HepG2 (cell line): ENCODE results near the gene MICOS13. TPM values are rescaled to one million over a fixed set of nuclear protein-coding genes. Genes with fewer than 3 reads are reported as not detected.

Experiments used
- ATAC-seq: fragments of 200-7000 bp; cut with Tn5 transposase; 3 replicates; pipeline ENCODE4 v1.9.1; 2020; ENCODE audit warnings: mild to moderate bottlenecking, moderate library complexity
- BruUV-seq: library from RNA; stranded (reverse); fragments of 400-500 nt; replicated peaks from 2 replicates; lab custom pipeline; 2021; lab: Mats Ljungman, UMichigan
- CTCF ChIA-PET: fragments of 300-600 bp; formaldehyde crosslinking; extraction: SDS; loops from one replicate; lab custom pipeline; 2021; ENCODE audit warnings: low total read pairs, inconsistent platforms, low intra/inter-chr PET ratio; lab: Yijun Ruan, JAX
- POLR2A ChIA-PET: fragments of 350-600 bp; sonication (Branson Sonifier 250); formaldehyde crosslinking; loops from one replicate; lab custom pipeline; 2020; ENCODE audit warnings: antibody characterized with exemption, inconsistent platforms; lab: Yijun Ruan, JAX
- DNase-seq: peaks from one replicate; pipeline ENCODE4 v3.0.0-alpha.2; 2015; ENCODE audit warnings: low spot score
- FAIRE-seq: peaks from 3 replicates; lab custom pipeline; 2011; peaks lifted over from hg19 to GRCh38; lab: Jason Lieb, UNC
- H2AFZ ChIP-seq: one replicate; pipeline ENCODE4 v1.6.1; 2011; ENCODE audit warnings: low read length, inconsistent platforms
- H3K27ac ChIP-seq: fragments of 300-600 bp; 3 replicates; pipeline ENCODE4 v1.8.0; 2011; ENCODE audit warnings: mixed run types, mild to moderate bottlenecking, mixed read lengths, low read length, inconsistent platforms; ENCODE audit not compliant: insufficient read depth; ENCODE audit errors: extremely low read length
- H3K27me3 ChIP-seq, 2 experiments: fragments of 200-600 bp in 1 of 2; 2 replicates in 1 of 2; 3 replicates in 1 of 2; pipeline versions ENCODE4 v1.6.0 to v1.8.0; 2011; ENCODE audit warnings: low read length in 2 of 2, mild to moderate bottlenecking in 2 of 2, moderate library complexity in 2 of 2, inconsistent platforms in 1 of 2; ENCODE audit not compliant: insufficient read depth in 2 of 2, control insufficient read depth in 1 of 2
- H3K36me3 ChIP-seq, 2 experiments: fragments of 200-600 bp in 1 of 2; replicated peaks in 1 of 2; 2 replicates in 1 of 2; 3 replicates in 1 of 2; pipeline versions ENCODE4 v1.5.1 to v1.8.0; 2011; ENCODE audit warnings: low read length in 2 of 2, inconsistent platforms in 1 of 2; ENCODE audit not compliant: insufficient read depth in 2 of 2, control insufficient read depth in 1 of 2
- H3K4me1 ChIP-seq: 2 replicates; pipeline ENCODE4 v1.5.1; 2012; ENCODE audit warnings: low read length, inconsistent platforms; ENCODE audit not compliant: insufficient read depth
- H3K4me2 ChIP-seq: 2 replicates; pipeline ENCODE4 v1.6.0; 2011; ENCODE audit warnings: low read depth, low read length, inconsistent platforms
- H3K4me3 ChIP-seq, 3 experiments: fragments of 200-600 bp in 1 of 3; sonication (generic), shearing (Covaris generic) in 1 of 3; replicated peaks in 1 of 3; 2 replicates each; pipeline ENCODE4 v1.5.1; 2011 to 2016; ENCODE audit warnings: low read length in 3 of 3, inconsistent platforms in 2 of 3, low read depth in 2 of 3, mild to moderate bottlenecking in 2 of 3, control low read depth in 1 of 3, mixed read lengths in 1 of 3; ENCODE audit not compliant: insufficient read depth in 1 of 3
- H3K79me2 ChIP-seq: one replicate; pipeline ENCODE4 v1.6.1; 2011; ENCODE audit warnings: low read length, inconsistent platforms; ENCODE audit not compliant: insufficient read depth
- H3K9ac ChIP-seq: 2 replicates; pipeline ENCODE4 v1.6.0; 2011; ENCODE audit warnings: mild to moderate bottlenecking, low read depth, low read length, inconsistent platforms; ENCODE audit not compliant: insufficient read depth
- H3K9me3 ChIP-seq: 2 replicates; pipeline ENCODE4 v1.5.1; 2012; ENCODE audit warnings: mild to moderate bottlenecking, low read length
- H4K20me1 ChIP-seq: 2 replicates; pipeline ENCODE4 v1.6.0; 2011; ENCODE audit warnings: inconsistent platforms, mild to moderate bottlenecking, low read length, moderate library complexity; ENCODE audit not compliant: insufficient read depth
- BCL6 ChIP-seq: IDR thresholded peaks from 2 replicates; pipeline ENCODE4 v1.6.1; 2016; ENCODE audit warnings: missing genetic modification reagents, missing compliant biosample characterization
- BORCS8-MEF2B ChIP-seq: sonication (generic); formaldehyde crosslinking; IDR thresholded peaks from 2 replicates; pipeline ENCODE4 v1.8.0; 2022; ENCODE audit warnings: mild to moderate bottlenecking, missing genetic modification reagents
- CC2D1A ChIP-seq: sonication (generic); formaldehyde crosslinking; IDR thresholded peaks from 2 replicates; pipeline ENCODE4 v1.8.1; 2023; ENCODE audit warnings: mild to moderate bottlenecking, missing genetic modification reagents
- CCDC6 ChIP-seq: sonication (generic); formaldehyde crosslinking; IDR thresholded peaks from 2 replicates; pipeline ENCODE4 v1.8.1; 2022; ENCODE audit warnings: mild to moderate bottlenecking, missing genetic modification reagents, moderate library complexity
- ELF3 ChIP-seq: IDR thresholded peaks from 2 replicates; pipeline ENCODE4 v1.6.1; 2016; ENCODE audit warnings: missing genetic modification reagents, missing compliant biosample characterization
- ESRRA ChIP-seq: sonication (generic); formaldehyde crosslinking; IDR thresholded peaks from 2 replicates; pipeline ENCODE4 v1.5.1; 2020; ENCODE audit warnings: mild to moderate bottlenecking, low read depth, missing genetic modification reagents
- FOXP1 ChIP-seq, 2 experiments: fragments of 450-650 bp in 1 of 2; IDR thresholded peaks; 2 replicates each; pipeline ENCODE4 v1.6.1; 2017 to 2018; ENCODE audit warnings: antibody characterized with exemption in 1 of 2
- IRF2 ChIP-seq: IDR thresholded peaks from 2 replicates; pipeline ENCODE4 v1.6.1; 2018; ENCODE audit warnings: missing genetic modification reagents, missing compliant biosample characterization
- JUN ChIP-seq: sonication (generic); formaldehyde crosslinking; IDR thresholded peaks from 2 replicates; pipeline ENCODE4 v1.4.0; 2020; ENCODE audit warnings: mild to moderate bottlenecking, missing genetic modification reagents
- KAT8 ChIP-seq: IDR thresholded peaks from 2 replicates; pipeline ENCODE4 v1.6.1; 2016; ENCODE audit warnings: missing genetic modification reagents, missing compliant biosample characterization
- KLF16 ChIP-seq, 2 experiments: sonication (generic) in 1 of 2; formaldehyde crosslinking in 1 of 2; IDR thresholded peaks; 2 replicates each; pipeline versions ENCODE4 v1.6.1 to v1.8.0; 2016 to 2023; ENCODE audit warnings: missing genetic modification reagents in 2 of 2, missing compliant biosample characterization in 1 of 2
- MBD4 ChIP-seq: IDR thresholded peaks from 2 replicates; pipeline ENCODE4 v1.6.1; 2012; ENCODE audit warnings: low read length, inconsistent platforms, borderline replicate concordance
- MLLT10 ChIP-seq: sonication (generic); formaldehyde crosslinking; IDR thresholded peaks from 2 replicates; pipeline ENCODE4 v1.4.0; 2020; ENCODE audit warnings: missing genetic modification reagents
- NCOA5 ChIP-seq: sonication (generic); formaldehyde crosslinking; IDR thresholded peaks from 2 replicates; pipeline ENCODE4 v1.4.0; 2020; ENCODE audit warnings: missing genetic modification reagents
- RAD21 ChIP-seq: fragments of 450-650 bp; formaldehyde crosslinking; IDR thresholded peaks from 2 replicates; pipeline ENCODE4 v1.5.0; 2020; ENCODE audit warnings: mild to moderate bottlenecking
- RXRA ChIP-seq: sonication (generic); formaldehyde crosslinking; IDR thresholded peaks from 2 replicates; pipeline ENCODE4 v1.5.1; 2020; ENCODE audit warnings: missing genetic modification reagents
- SIN3A ChIP-seq: IDR thresholded peaks from 2 replicates; pipeline ENCODE4 v1.6.1; 2011; ENCODE audit warnings: low read depth, mild to moderate bottlenecking, control low read depth, low read length, borderline replicate concordance
- ZNF441 ChIP-seq: sonication (generic); formaldehyde crosslinking; IDR thresholded peaks from 2 replicates; pipeline ENCODE4 v1.7.0; 2021; ENCODE audit warnings: missing genetic modification reagents, borderline replicate concordance
- ZNF496 ChIP-seq: sonication (generic); formaldehyde crosslinking; IDR thresholded peaks from 2 replicates; pipeline ENCODE4 v1.8.1; 2023; ENCODE audit warnings: mild to moderate bottlenecking, moderate library complexity, missing genetic modification reagents; ENCODE audit not compliant: insufficient replicate concordance
- ZNF558 ChIP-seq: sonication (generic); formaldehyde crosslinking; IDR thresholded peaks from 2 replicates; pipeline ENCODE4 v1.9.0; 2022; ENCODE audit warnings: mild to moderate bottlenecking, missing genetic modification reagents, borderline replicate concordance
- ZNF672 ChIP-seq: sonication (generic); formaldehyde crosslinking; IDR thresholded peaks from 2 replicates; pipeline ENCODE4 v1.8.1; 2022; ENCODE audit warnings: missing genetic modification reagents
- ZNF687 ChIP-seq: sonication (generic); formaldehyde crosslinking; IDR thresholded peaks from 2 replicates; pipeline ENCODE4 v1.5.1; 2020; ENCODE audit warnings: mild to moderate bottlenecking, missing genetic modification reagents, moderate library complexity
- ZNF761 ChIP-seq: sonication (generic); formaldehyde crosslinking; conservative IDR thresholded peaks from 2 replicates; pipeline ENCODE4 v1.4.0; 2020; ENCODE audit warnings: mild to moderate bottlenecking, missing genetic modification reagents
- WGBS: methylation state at CpG from one replicate; pipeline ENCODE4 v1.1.6; 2017; ENCODE audit warnings: low lambda C conversion rate; 5-methylcytosine and 5-hydroxymethylcytosine counted together
- in situ Hi-C: cut with HindIII; loops from 2 replicates; pipeline ENCODE4 v1.10.0; 2017; ENCODE audit warnings: low pct_unique_long_range_greater_than_20kb; ENCODE audit not compliant: extremely low pct_ligation_motif_present
- intact Hi-C: fragments of 100-400 bp; cut with micrococcal nuclease; formaldehyde crosslinking; loops from one replicate; pipeline ENCODE4 v1.10.0; 2022; ENCODE audit not compliant: unreplicated experiment
- polyA plus RNA-seq, 8 experiments: library from polyadenylated mRNA; depleted of rRNA in 3 of 8; stranded (reverse) in 7 of 8; unstranded in 1 of 8; fragments of >200 nt; fragmentation: Illumina TruSeq in 4 of 8; extraction: Trizol in 4 of 8; gene quantifications; 2 replicates each; pipeline versions ENCODE4 v1.2.1 to v1.2.3, GENCODE V29; 2011 to 2016; ENCODE audit warnings: low read depth in 4 of 8, missing spikeins in 1 of 8, mixed read lengths in 1 of 8; ENCODE audit not compliant: insufficient read depth in 1 of 8
- total RNA-seq, 5 experiments: library from RNA; depleted of rRNA; stranded (reverse); fragments of >200 nt; fragmentation: Illumina TruSeq; extraction: Trizol; gene quantifications; 2 replicates each; pipeline ENCODE4 v1.2.3, GENCODE V29; 2016; ENCODE audit warnings: low read depth in 1 of 5

MICOS13 gene
- total and polyA plus RNA-seq, 2 of the 13 experiments (the other 11 are each of a cell fraction or from before 2014, with no cell fraction given) = 28.8 to 35.4 TPM

DNA sequence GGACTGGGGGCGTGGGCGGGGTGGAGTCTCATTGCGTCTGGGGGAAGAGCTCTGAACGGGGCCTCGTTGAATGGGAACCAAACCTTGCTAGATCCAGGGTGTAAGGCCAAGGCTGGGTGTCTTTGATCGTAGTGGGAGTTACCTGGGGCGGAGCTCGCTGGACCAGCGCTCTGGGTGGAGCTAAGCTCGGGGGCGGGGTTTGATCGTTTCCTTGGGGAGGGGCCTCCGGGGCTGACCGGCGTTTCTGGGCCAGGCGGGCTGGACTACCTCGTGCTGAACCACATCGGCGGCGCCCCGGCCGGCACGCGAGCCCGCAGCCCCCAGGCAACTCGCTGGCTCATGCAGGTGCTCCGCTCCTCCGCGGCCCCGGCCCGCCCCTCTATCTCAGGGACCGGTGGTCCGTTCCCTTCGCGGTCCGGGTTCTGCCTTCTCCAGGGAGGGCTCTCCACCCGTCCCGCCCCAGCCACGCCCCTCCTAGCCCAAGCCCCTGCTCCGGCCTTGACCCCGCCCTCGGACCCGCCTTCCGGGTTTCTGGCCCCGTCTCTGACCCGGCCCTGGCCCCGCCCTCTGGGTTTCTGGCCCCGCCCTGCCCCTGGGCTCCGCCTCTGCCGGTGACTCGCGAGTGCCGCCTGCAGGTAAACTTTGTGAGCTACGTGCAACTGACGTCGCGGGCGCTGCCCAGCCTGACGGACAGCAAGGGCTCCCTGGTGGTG, 6.5 kb upstream of the MICOS13 start:
- no peaks in the 10 kb centered on the region; a peak in 1 of 5 replicates for H3K27me3 ChIP-seq
- H3K4me2 ChIP-seq = peak overlapping the region; percentile 84
- H3K36me3 ChIP-seq = peaks cover 0 to 5% of the 10 kb centered on the region in 2 experiments; a peak in 2 of 5 replicates
- H4K20me1 ChIP-seq = peaks cover 16% of the 10 kb centered on the region; the same call in 1 of the 2 replicates
- peak; percentile 84 for FAIRE-seq
- peak; percentile 64 for ATAC-seq
- POLR2A ChIA-PET = interaction anchor here (0.7 to 2.2 kb wide), 8 partner anchors 22 to 141 kb away, joined by 3 to 21 read pairs (median 4); partner anchors contain the start of genes CATSPERD, DUS3L, LONP1 and SAFB
- 0% methylated on average over 7 of the region's 59 CpGs for WGBS
- peaks cover 24% of the 10 kb centered on the region for H3K4me1 ChIP-seq
- peak; percentile 87 for DNase-seq
- CTCF ChIA-PET = no interaction called here
- peak overlapping the region; percentile 66 to 81 (median 66); a peak in 5 of 6 replicates for H3K4me3 ChIP-seq
- in situ Hi-C loops (no loop called here), intact Hi-C loops (loop anchor here (2.0 to 5.0 kb wide), 2 partner anchors 34 to 140 kb away; partner anchors contain the start of genes CATSPERD and LONP1)
- H3K9me3 ChIP-seq = no peaks in the 10 kb centered on the region
- BruUV-seq = no TSS peak
- H3K27ac ChIP-seq = peak overlapping the region; percentile 72
- H2AFZ ChIP-seq = no peak overlapping the region
- H3K79me2 ChIP-seq = peaks cover 17% of the 10 kb centered on the region
- H3K9ac ChIP-seq = peak overlapping the region; percentile 64
- no peak for TF ChIP-seq IRF2 (CRISPR knock-in tag)
- TF ChIP-seq BCL6 (CRISPR knock-in tag) = no peak
- TF ChIP-seq JUN (CRISPR knock-in tag) = no peak
- TF ChIP-seq ELF3 (CRISPR knock-in tag) = peak; percentile 54; the same call in 1 of the 2 replicates
- TF ChIP-seq ZNF496 (CRISPR knock-in tag) = no peak
- peak; percentile 40; the same call in 1 of the 2 replicates for TF ChIP-seq SIN3A
- no peak for TF ChIP-seq MBD4
- no peak for TF ChIP-seq NCOA5 (CRISPR knock-in tag)
- no peak for TF ChIP-seq ZNF558
- no peak for TF ChIP-seq ZNF441 (CRISPR knock-in tag)
- peak; percentile 13; the same call in 1 of the 2 replicates for TF ChIP-seq KAT8 (CRISPR knock-in tag)
- no peak for TF ChIP-seq KLF16 (CRISPR knock-in tag; IDR thresholded peaks at IDR 0.05)
- TF ChIP-seq ZNF761 (CRISPR knock-in tag) = 0 out of 2 replicates have a peak, but pooled peaks have one; percentile 56
- TF ChIP-seq MLLT10 (CRISPR knock-in tag) = no peak
- no peak for TF ChIP-seq CCDC6 (CRISPR knock-in tag)
- TF ChIP-seq FOXP1 (IDR thresholded peaks at IDR 0.05) = no peak
- no peak for TF ChIP-seq FOXP1 (CRISPR knock-in tag; IDR thresholded peaks at IDR 0.05)
- no peak for TF ChIP-seq ZNF672 (CRISPR knock-in tag)
- TF ChIP-seq ZNF687 = peak; percentile 80
- TF ChIP-seq BORCS8-MEF2B (CRISPR knock-in tag) = no peak
- peak; percentile 82; the same call in 1 of the 2 replicates for TF ChIP-seq RXRA (CRISPR knock-in tag)
- no peak for TF ChIP-seq ESRRA (CRISPR knock-in tag)
- TF ChIP-seq CC2D1A = no peak
- TF ChIP-seq RAD21 (CRISPR knock-in tag) = 0 out of 2 replicates have a peak, but pooled peaks have one; percentile 36
